ENCODE measurements around the gene LILRA5. TPM values are rescaled to one million over a fixed set of nuclear protein-coding genes. Genes with fewer than 3 reads are reported as not detected.

Gene LILRA5
- total and polyA plus RNA-seq, 10 of the 15 experiments (the other 5 are each of a cell fraction or from before 2014, with no cell fraction given): 0.05 to 1.2 (median 0.36) TPM; not detected in 4

DNA sequence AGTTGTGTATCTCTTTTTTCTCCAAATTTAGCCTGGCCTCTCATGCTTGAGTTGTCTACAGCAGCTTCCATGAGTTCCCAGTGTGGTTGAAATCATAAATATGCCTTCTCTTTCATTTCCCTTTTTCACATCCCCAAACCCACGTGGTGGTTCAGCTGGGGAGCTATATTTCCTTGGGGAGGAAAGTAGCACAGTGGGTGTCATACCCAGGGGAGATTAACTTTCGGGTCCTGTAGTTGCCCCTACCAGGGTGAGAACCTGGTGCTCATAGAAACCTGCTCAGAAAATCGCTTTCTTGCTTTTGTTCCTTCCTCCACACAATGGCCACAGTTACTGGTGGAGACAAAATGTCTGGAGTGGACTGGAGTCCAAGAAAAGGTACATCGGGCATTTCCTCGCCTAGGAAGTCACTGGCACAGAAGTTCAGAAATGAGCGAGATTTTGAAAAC lies 33.0 kb upstream of the LILRA5 start:
- Histone ChIP-seq H3K4me3 (no peak overlapping the region), H3K9ac (ENCODE audit: control insufficient read depth, insufficient read depth, low read length) (no peak overlapping the region), H4K20me1 (ENCODE audit: control insufficient read depth, insufficient read depth) (no peaks in the 10 kb centered on the region), H2AFZ (ENCODE audit: control insufficient read depth, low read depth, low read length) (no peak overlapping the region), H3K36me3 (ENCODE audit: control insufficient read depth in 2 of 2, insufficient read depth in 2 of 2, low read length in 1 of 2) (no peaks in the 10 kb centered on the region), H3K79me2 (ENCODE audit: control insufficient read depth, insufficient read depth, low read length) (no peaks in the 10 kb centered on the region), H3K4me2 (ENCODE audit: control insufficient read depth, insufficient read depth) (peak overlapping the region; percentile 61), H3K9me3 (replicated peaks; ENCODE audit: control insufficient read depth, insufficient read depth, low read length) (no peaks in the 10 kb centered on the region; the same call in 2 of the 3 replicates), H3K4me1 (ENCODE audit: control insufficient read depth, insufficient read depth, low read length) (peaks cover 5% of the 10 kb centered on the region), H3K27me3 (replicated peaks in 1 of 2; ENCODE audit: control insufficient read depth in 2 of 2, insufficient read depth in 2 of 2, low read length in 1 of 2) (0 out of 4 replicates have a peak, but pooled peaks cover 0 to 3% of the 10 kb centered on the region in 2 experiments), H3K27ac (ENCODE audit: control insufficient read depth, insufficient read depth) (no peak overlapping the region)
- no TSS peak for BruUV-seq (replicated peaks)
- intact Hi-C loops (cut with micrococcal nuclease; ENCODE audit: unreplicated experiment) (loop anchor here (5.0 kb wide), 1 partner anchor 41 kb away; no protein-coding TSS in a partner anchor), in situ Hi-C loops (cut with MboI) (no loop called here)
- ChIA-PET RAD21 (ENCODE audit: unreplicated experiment) (interaction anchor here (1.0 to 4.2 kb wide), 9 partner anchors 9 to 156 kb away, joined by 3 to 25 read pairs (median 4); no protein-coding TSS in a partner anchor), SMC1A (ENCODE audit: uncharacterized antibody, unreplicated experiment) (interaction anchor here (0.9 to 4.9 kb wide), 8 partner anchors 9 to 44 kb away, joined by 3 to 31 read pairs (median 5); partner anchors contain the start of gene LAIR1), CTCF (interaction anchor here (0.6 to 6.0 kb wide), 10 partner anchors 9 to 114 kb away, joined by 3 to 34 read pairs (median 4); partner anchors contain the start of gene LAIR1), POLR2A (interaction anchor here (0.6 to 1.5 kb wide), 5 partner anchors 13 to 102 kb away, joined by 3 to 12 read pairs (median 9); no protein-coding TSS in a partner anchor)
- 1% methylated on average over 6 of the region's 6 CpGs for WGBS (ENCODE audit: insufficient coverage, insufficient replicate concordance, low lambda C conversion rate, missing lambda C conversion rate)
- ATAC-seq: peak; percentile 98
- peak; percentile 74 for DNase-seq (ENCODE audit: low read depth, low spot score)
- peak; percentile 70 for FAIRE-seq
- TF ChIP-seq NR2F1 (conservative IDR thresholded peaks at IDR 0.05): peak; percentile 79
- peak; percentile 84; the same call in 1 of the 2 replicates for TF ChIP-seq BMI1 (IDR thresholded peaks at IDR 0.05; ENCODE audit: borderline replicate concordance)
- peak; percentile 88; the same call in 1 of the 2 replicates for TF ChIP-seq NFIC (IDR thresholded peaks at IDR 0.05; ENCODE audit: low read depth, low read length)
- TF ChIP-seq MYB (IDR thresholded peaks at IDR 0.05; ENCODE audit: borderline replicate concordance, low read depth, low read length): 0 out of 2 replicates have a peak, but pooled peaks have one; percentile 29
- 0 out of 2 replicates have a peak, but pooled peaks have one; percentile 49 for TF ChIP-seq ZNF687 (IDR thresholded peaks at IDR 0.05)
- TF ChIP-seq PML (IDR thresholded peaks at IDR 0.05; ENCODE audit: low read length): no peak
- 0 out of 2 replicates have a peak, but pooled peaks have one; percentile 61 for TF ChIP-seq NBN (IDR thresholded peaks at IDR 0.05)
- TF ChIP-seq ZNF217 (IDR thresholded peaks at IDR 0.05): peak; percentile 71
- no peak for TF ChIP-seq CHD4 (IDR thresholded peaks at IDR 0.05)
- no peak for TF ChIP-seq RCOR1 (conservative IDR thresholded peaks at IDR 0.05; ENCODE audit: low read depth, low read length)
- peak; percentile 77 for TF ChIP-seq ZBED1 (IDR thresholded peaks at IDR 0.05; ENCODE audit: borderline replicate concordance)
- TF ChIP-seq IRF3 (IDR thresholded peaks at IDR 0.05): no peak
- TF ChIP-seq, protein P1, sequence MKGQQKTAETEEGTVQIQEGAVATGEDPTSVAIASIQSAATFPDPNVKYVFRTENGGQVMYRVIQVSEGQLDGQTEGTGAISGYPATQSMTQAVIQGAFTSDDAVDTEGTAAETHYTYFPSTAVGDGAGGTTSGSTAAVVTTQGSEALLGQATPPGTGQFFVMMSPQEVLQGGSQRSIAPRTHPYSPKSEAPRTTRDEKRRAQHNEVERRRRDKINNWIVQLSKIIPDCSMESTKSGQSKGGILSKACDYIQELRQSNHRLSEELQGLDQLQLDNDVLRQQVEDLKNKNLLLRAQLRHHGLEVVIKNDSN (IDR thresholded peaks at IDR 0.05; ENCODE audit: borderline replicate concordance, extremely low read length, insufficient read depth, low read depth, low read length): no peak
- no peak for TF ChIP-seq IRF5 (IDR thresholded peaks at IDR 0.05; ENCODE audit: borderline replicate concordance)
- peak; percentile 97 for TF ChIP-seq DPF2 (IDR thresholded peaks at IDR 0.05)
- TF ChIP-seq ESRRA (IDR thresholded peaks at IDR 0.05; ENCODE audit: low read length): no peak
- TF ChIP-seq RAD51 (IDR thresholded peaks at IDR 0.05): peak; percentile 86
